Vagina (tissue), 2 donors: ENCODE data around the gene EOLA1.

Experiments used
- CTCF ChIP-seq, 3 experiments: fragments of 450-650 bp in 2 of 3; fragments of 200-600 bp in 1 of 3; sonication (generic) in 1 of 3; IDR thresholded peaks; one replicate each; pipeline ENCODE4 v1.5.1; 2017 to 2019; ENCODE audit warnings: antibody characterized with exemption in 3 of 3, mild to moderate bottlenecking in 2 of 3, moderate library complexity in 2 of 3
- POLR2A ChIP-seq, 2 donors: fragments of 450-650 bp; IDR thresholded peaks; one replicate each; pipeline ENCODE4 v1.6.1; 2017; ENCODE audit warnings: antibody characterized with exemption in 2 of 2, mild to moderate bottlenecking in 2 of 2, moderate library complexity in 2 of 2
- POLR2AphosphoS5 ChIP-seq, 2 donors: sonication (generic); formaldehyde crosslinking; IDR thresholded peaks; one replicate each; pipeline ENCODE4 v1.9.0; 2017; ENCODE audit warnings: antibody characterized with exemption in 2 of 2, mild to moderate bottlenecking in 2 of 2, low read depth in 1 of 2; ENCODE audit not compliant: insufficient read depth in 1 of 2

DNA sequence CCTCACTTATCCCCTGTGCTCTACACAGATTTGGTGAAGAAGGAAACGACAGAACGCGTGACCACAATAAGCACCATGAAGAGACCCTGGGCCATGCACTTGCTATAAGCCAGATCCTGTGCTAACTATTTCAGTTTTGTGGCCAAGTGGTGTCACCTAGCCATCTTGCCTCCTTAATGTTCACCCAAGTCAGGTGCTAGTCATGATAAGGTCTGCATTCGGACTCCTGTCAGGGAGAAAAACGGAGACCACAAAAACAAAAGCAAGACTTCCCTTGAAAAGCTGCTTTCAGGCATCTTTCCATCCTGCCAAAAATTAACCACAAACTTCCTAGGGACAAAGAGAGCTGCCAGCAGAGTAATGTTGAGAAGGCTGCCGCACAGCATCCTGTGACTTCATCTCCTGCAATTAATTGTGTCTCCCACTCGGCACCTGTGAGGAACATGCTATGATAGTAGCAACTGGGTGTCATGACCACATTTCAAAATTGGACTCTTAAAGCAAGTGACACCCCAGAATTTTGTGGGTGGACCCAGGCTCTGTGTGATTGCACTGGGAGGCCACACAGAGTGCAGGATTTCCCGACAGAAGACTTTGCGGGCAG is 26.9 kb upstream of the EOLA1 start:
- TF ChIP-seq CTCF (IDR thresholded peaks at IDR 0.05): no peak
- no peak for TF ChIP-seq POLR2AphosphoS5 (IDR thresholded peaks at IDR 0.05; ENCODE audit: insufficient read depth in 1 of 2, low read depth in 1 of 2)
- TF ChIP-seq POLR2A (IDR thresholded peaks at IDR 0.05): no peak
